OCI-LY1 (cell line): ENCODE results near the gene AOAH.
"Not testable (repeated sequence)": the region's sequence is repeated elsewhere in the genome, so short reads cannot be mapped to it uniquely, and the experiment has no call there.

Experiments
- H2AFZ ChIP-seq: fragments of 200-600 bp; sonication (generic), shearing (Covaris generic); 2 replicates; pipeline ENCODE4 v1.6.0; 2014; ENCODE audit warnings: antibody characterized with exemption, mild to moderate bottlenecking, low read length
- H3F3A ChIP-seq: fragments of 200-600 bp; sonication (generic), shearing (Covaris generic); 2 replicates; pipeline ENCODE4 v1.6.0; 2014; ENCODE audit warnings: mild to moderate bottlenecking, antibody characterized with exemption, low read length, moderate library complexity; ENCODE audit not compliant: insufficient read depth
- H3K27ac ChIP-seq: fragments of 200-600 bp; sonication (generic); 2 replicates; pipeline ENCODE4 v1.5.1; 2014; ENCODE audit warnings: low read length, mixed run types, mild to moderate bottlenecking, low read depth; ENCODE audit not compliant: poor library complexity, severe bottlenecking
- H3K27me3 ChIP-seq: fragments of 200-600 bp; sonication (generic); 2 replicates; pipeline ENCODE4 v1.6.0; 2014; ENCODE audit warnings: antibody characterized with exemption, mild to moderate bottlenecking, low read length, moderate library complexity; ENCODE audit not compliant: insufficient read depth
- H3K36me3 ChIP-seq: fragments of 200-600 bp; sonication (generic); 2 replicates; pipeline ENCODE4 v1.6.1; 2014; ENCODE audit warnings: mild to moderate bottlenecking, antibody characterized with exemption, low read length, moderate library complexity, mixed read lengths; ENCODE audit not compliant: insufficient read depth
- H3K4me1 ChIP-seq: fragments of 200-600 bp; sonication (generic); 2 replicates; pipeline ENCODE4 v1.5.1; 2014; ENCODE audit warnings: mild to moderate bottlenecking, low read length, moderate library complexity; ENCODE audit not compliant: insufficient read depth, severe bottlenecking
- H3K4me2 ChIP-seq: fragments of 200-600 bp; sonication (generic), shearing (Covaris generic); 2 replicates; pipeline ENCODE4 v1.6.1; 2014; ENCODE audit warnings: low read length
- H3K4me3 ChIP-seq: fragments of 200-600 bp; sonication (generic); 2 replicates; pipeline ENCODE4 v1.5.1; 2014; ENCODE audit warnings: low read length, low read depth, mild to moderate bottlenecking, mixed read lengths; ENCODE audit not compliant: poor library complexity, severe bottlenecking
- H3K79me2 ChIP-seq: fragments of 200-600 bp; shearing (Covaris generic); 2 replicates; pipeline ENCODE4 v1.6.1; 2016; ENCODE audit warnings: mixed run types, low read length, mixed read lengths; ENCODE audit not compliant: insufficient read depth
- H3K9ac ChIP-seq: fragments of 200-600 bp; sonication (generic), shearing (Covaris generic); 2 replicates; pipeline ENCODE4 v1.6.1; 2014; ENCODE audit warnings: mild to moderate bottlenecking, low read length, mixed read lengths
- H3K9me2 ChIP-seq: fragments of 200-600 bp; sonication (generic), shearing (Covaris generic); 2 replicates; pipeline ENCODE4 v1.6.1; 2014; ENCODE audit warnings: low read depth, mild to moderate bottlenecking, low read length, mixed read lengths
- H3K9me3 ChIP-seq: fragments of 200-600 bp; shearing (Covaris generic); 2 replicates; pipeline ENCODE4 v1.6.1; 2014; ENCODE audit warnings: low read length, mixed read lengths
- H4K20me1 ChIP-seq: fragments of 200-600 bp; sonication (generic), shearing (Covaris generic); 2 replicates; pipeline ENCODE4 v1.6.0; 2016; ENCODE audit warnings: mild to moderate bottlenecking, low read length; ENCODE audit not compliant: insufficient read depth
- CTCF ChIP-seq: fragments of 200-600 bp; sonication (generic), shearing (Covaris generic); IDR thresholded peaks from 2 replicates; pipeline ENCODE4 v1.5.1; 2017; ENCODE audit warnings: mild to moderate bottlenecking, antibody characterized with exemption, low read length, moderate library complexity, mixed read lengths
- EZH2 ChIP-seq: fragments of 200-600 bp; sonication (generic), shearing (Covaris generic); IDR thresholded peaks from 2 replicates; pipeline ENCODE4 v1.8.0; 2017; ENCODE audit warnings: borderline replicate concordance, mixed run types, mild to moderate bottlenecking, antibody characterized with exemption, low read length, moderate library complexity, mixed read lengths

AOAH gene

GRCh38 chr7:36723291-36723690 lies 1.0 kb downstream of the AOAH start:
- Histone ChIP-seq H3K27me3 (no peaks in the 10 kb centered on the region), H3K9me2 (no peaks in the 10 kb centered on the region), H3K4me3 (no peak overlapping the region), H3K79me2 (no peaks in the 10 kb centered on the region), H3K4me2 (no peak overlapping the region), H2AFZ (no peak overlapping the region), H3F3A (no peaks in the 10 kb centered on the region), H3K36me3 (no peaks in the 10 kb centered on the region), H3K27ac (no peak overlapping the region), H3K9me3 (no peaks in the 10 kb centered on the region), H3K9ac (no peak overlapping the region), H3K4me1 (no peaks in the 10 kb centered on the region), H4K20me1 (no peaks in the 10 kb centered on the region)
- TF ChIP-seq EZH2: no peak
- TF ChIP-seq CTCF: no peak

- no peak overlapping the region for H3K4me3 ChIP-seq
- H3K79me2 ChIP-seq: no peaks in the 10 kb centered on the region
- H2AFZ ChIP-seq: no peak overlapping the region
- no peaks in the 10 kb centered on the region for H3K27me3 ChIP-seq
- TF ChIP-seq CTCF (no peak), EZH2 (no peak)
- no peak overlapping the region for H3K9ac ChIP-seq
- no peaks in the 10 kb centered on the region for H3K4me1 ChIP-seq
- H3F3A ChIP-seq: no peaks in the 10 kb centered on the region
- H3K9me2 ChIP-seq: no peaks in the 10 kb centered on the region
- H3K9me3 ChIP-seq: no peaks in the 10 kb centered on the region
- no peaks in the 10 kb centered on the region for H3K36me3 ChIP-seq
- no peak overlapping the region for H3K27ac ChIP-seq
- H4K20me1 ChIP-seq: no peaks in the 10 kb centered on the region
- H3K4me2 ChIP-seq: no peak overlapping the region
Measured at GRCh38 chr7:36719083-36719632, 5.1 kb downstream of the AOAH start.

GRCh38 chr7:36717586-36717985 lies 6.7 kb downstream of the AOAH start:
- Histone ChIP-seq H3K4me3 (no peak overlapping the region), H4K20me1 (no peaks in the 10 kb centered on the region), H3K27ac (no peak overlapping the region), H3K79me2 (no peaks in the 10 kb centered on the region), H3K9me2 (no peaks in the 10 kb centered on the region), H3K9me3 (no peaks in the 10 kb centered on the region), H3F3A (no peaks in the 10 kb centered on the region), H3K4me1 (no peaks in the 10 kb centered on the region), H2AFZ (no peak overlapping the region), H3K9ac (no peak overlapping the region), H3K36me3 (no peaks in the 10 kb centered on the region), H3K27me3 (no peaks in the 10 kb centered on the region), H3K4me2 (no peak overlapping the region)
- no peak for TF ChIP-seq CTCF
- TF ChIP-seq EZH2: no peak

GRCh38 chr7:36716802-36717201 lies 7.5 kb downstream of the AOAH start:
- H4K20me1 ChIP-seq, H3F3A ChIP-seq, H3K9me2 ChIP-seq, H3K9ac ChIP-seq, H3K36me3 ChIP-seq, H3K9me3 ChIP-seq, H2AFZ ChIP-seq, H3K27ac ChIP-seq, H3K4me1 ChIP-seq, H3K79me2 ChIP-seq, H3K27me3 ChIP-seq, H3K4me2 ChIP-seq, H3K4me3 ChIP-seq: not testable (repeated sequence)
